GM19351 (cell line): ENCODE results near the gene DDIT3.
"Not testable (repeated sequence)": the region's sequence is repeated elsewhere in the genome, so short reads cannot be mapped to it uniquely, and the experiment has no call there.

Experiments
- ATAC-seq: cut with Tn5 transposase; IDR thresholded peaks from one replicate; pipeline ENCODE4 v1.9.1; 2021; ENCODE audit warnings: mild to moderate bottlenecking, moderate library complexity; ENCODE audit not compliant: unreplicated experiment

DDIT3 gene

GRCh38 chr12:57520053-57520818, at the start of gene DDIT3:
DDIT3 (minus strand) TSS chr12:57520514; CDS start chr12:57517406, 3,108 bp downstream.
- ATAC-seq = peak; percentile 66

- no peak for ATAC-seq
These were observed 49.5 kb upstream of the DDIT3 start for GRCh38 chr12:57569858-57570257.

GRCh38 chr12:57568838-57569237, 48.5 kb upstream of the DDIT3 start:
- no peak for ATAC-seq

- ATAC-seq = no peak
These were observed 43.9 kb upstream of the DDIT3 start for GRCh38 chr12:57564178-57564740.

GRCh38 chr12:57563358-57563757, 43.0 kb upstream of the DDIT3 start:
- no peak for ATAC-seq

- ATAC-seq = not testable (repeated sequence)
These were observed 40.8 kb upstream of the DDIT3 start for GRCh38 chr12:57561117-57561516.

- no peak for ATAC-seq
These were observed 40.2 kb upstream of the DDIT3 start for GRCh38 chr12:57560516-57560915.

- ATAC-seq = no peak
These were observed 38.5 kb upstream of the DDIT3 start for GRCh38 chr12:57558864-57559263.

GRCh38 chr12:57554897-57555296, 34.6 kb upstream of the DDIT3 start:
- no peak for ATAC-seq

- no peak for ATAC-seq
These were observed 34.1 kb upstream of the DDIT3 start for GRCh38 chr12:57554453-57554852.

- no peak for ATAC-seq
These were observed 33.3 kb upstream of the DDIT3 start for GRCh38 chr12:57553343-57554202.

GRCh38 chr12:57552835-57553313, 32.6 kb upstream of the DDIT3 start:
- no peak for ATAC-seq

- no peak for ATAC-seq
These were observed 32.0 kb upstream of the DDIT3 start for GRCh38 chr12:57552306-57552651.

GRCh38 chr12:57551637-57552305, 31.5 kb upstream of the DDIT3 start:
- ATAC-seq = no peak

GRCh38 chr12:57550641-57551549, 30.6 kb upstream of the DDIT3 start:
- no peak for ATAC-seq

- peak; percentile 51 for ATAC-seq
These were observed 29.8 kb upstream of the DDIT3 start, which contains the start of gene KIF5A for GRCh38 chr12:57549909-57550640. KIF5A (plus strand) TSS chr12:57550044; CDS start chr12:57550272, 228 bp downstream.

GRCh38 chr12:57549203-57549908, 29.0 kb upstream of the DDIT3 start:
- ATAC-seq = no peak

- no peak for ATAC-seq
These were observed 28.2 kb upstream of the DDIT3 start for GRCh38 chr12:57548488-57548887.

GRCh38 chr12:57548013-57548315, 27.6 kb upstream of the DDIT3 start:
- no peak for ATAC-seq
